GM12892 (cell line): ENCODE measurements around the gene ASB3.

Experiments
- POLR2A ChIP-seq: IDR thresholded peaks from 2 replicates; pipeline ENCODE4 v1.6.1; 2011; ENCODE audit warnings: low read depth, low read length, control low read depth
- POLR2AphosphoS5 ChIP-seq: IDR thresholded peaks from 2 replicates; pipeline ENCODE4 v1.6.1; 2011; ENCODE audit warnings: low read depth, low read length, control low read depth
- TAF1 ChIP-seq: IDR thresholded peaks from 2 replicates; pipeline ENCODE4 v1.6.1; 2011; ENCODE audit warnings: low read depth, mild to moderate bottlenecking, control low read depth, low read length, borderline replicate concordance

GRCh38 chr2:53652131-53652530, 134.6 kb downstream of the ASB3 start:
- TF ChIP-seq POLR2AphosphoS5, result no peak
- no peak for TF ChIP-seq POLR2A
- no peak for TF ChIP-seq TAF1
